K562 (cell line): ENCODE measurements around the gene SORT1. TPM values are rescaled to one million over a fixed set of nuclear protein-coding genes. Genes with fewer than 3 reads are reported as not detected.

Experiments
- ATAC-seq: fragments of 200-7000 bp; cut with Tn5 transposase; 3 replicates; pipeline ENCODE4 v1.9.1; 2020; ENCODE audit warnings: moderate library complexity
- BruUV-seq: library from RNA; stranded (reverse); fragments of 400-500 nt; replicated peaks from 2 replicates; lab custom pipeline; 2021; lab: Mats Ljungman, UMichigan
- CTCF ChIA-PET: fragments of 300-600 bp; formaldehyde crosslinking; extraction: SDS; loops from one replicate; lab custom pipeline; 2021; ENCODE audit warnings: low intra/inter-chr PET ratio; lab: Yijun Ruan, JAX
- POLR2A ChIA-PET: fragments of 300-600, 350-650 bp; sonication (Branson Sonifier 250); formaldehyde crosslinking; extraction: SDS; loops from one replicate; lab custom pipeline; 2021; ENCODE audit warnings: antibody characterized with exemption, inconsistent platforms; lab: Yijun Ruan, JAX
- DNase-seq, 4 experiments: peaks; one replicate each; pipeline versions ENCODE4 v3.0.0 to v3.0.0-alpha.2; 2011 to 2018; ENCODE audit warnings: low spot score in 3 of 4, mixed read lengths in 3 of 4; ENCODE audit errors: extremely low read depth in 1 of 4
- FAIRE-seq: peaks from 2 replicates; lab custom pipeline; 2011; peaks lifted over from hg19 to GRCh38; lab: Jason Lieb, UNC
- H2AFZ ChIP-seq: 2 replicates; pipeline ENCODE4 v1.6.0; 2011; ENCODE audit warnings: low read depth, low read length, control low read depth, inconsistent platforms
- H3K27ac ChIP-seq: fragments of 200-600 bp; 3 replicates; pipeline ENCODE4 v1.8.0; 2011; ENCODE audit warnings: low read depth, mild to moderate bottlenecking, control low read depth, inconsistent platforms, low read length, moderate library complexity, mixed read lengths; ENCODE audit errors: extremely low read depth
- H3K27me3 ChIP-seq, 2 experiments: fragments of 300-600 bp in 1 of 2; 2 replicates in 1 of 2; 3 replicates in 1 of 2; pipeline versions ENCODE4 v1.6.0 to v1.8.0; 2011; ENCODE audit warnings: inconsistent platforms in 2 of 2, low read length in 2 of 2, mild to moderate bottlenecking in 1 of 2, mixed read lengths in 1 of 2, moderate library complexity in 1 of 2; ENCODE audit not compliant: control insufficient read depth in 2 of 2, insufficient read depth in 2 of 2
- H3K36me3 ChIP-seq: fragments of 300-600 bp; 3 replicates; pipeline ENCODE4 v1.8.0; 2011; ENCODE audit warnings: mild to moderate bottlenecking, low read length, inconsistent platforms; ENCODE audit not compliant: control insufficient read depth, insufficient read depth
- H3K4me1 ChIP-seq, 2 experiments: fragments of 200-600 bp in 1 of 2; replicated peaks in 1 of 2; 2 replicates in 1 of 2; 3 replicates in 1 of 2; pipeline versions ENCODE4 v1.5.1 to v1.8.0; 2011; ENCODE audit warnings: inconsistent platforms in 2 of 2, low read length in 2 of 2, mild to moderate bottlenecking in 1 of 2, mixed read lengths in 1 of 2, moderate library complexity in 1 of 2; ENCODE audit not compliant: control insufficient read depth in 2 of 2, insufficient read depth in 2 of 2
- H3K4me2 ChIP-seq: 2 replicates; pipeline ENCODE4 v1.6.1; 2011; ENCODE audit warnings: low read length, control low read depth, inconsistent platforms, mixed read lengths; ENCODE audit not compliant: insufficient read depth
- H3K4me3 ChIP-seq: fragments of 200-600 bp; sonication (generic), shearing (Covaris generic); 2 replicates; pipeline ENCODE4 v1.5.1; 2016; ENCODE audit warnings: control low read depth, inconsistent platforms
- H3K79me2 ChIP-seq: fragments of 200-600 bp; 3 replicates; pipeline ENCODE4 v1.8.0; 2011; ENCODE audit warnings: low read length, inconsistent platforms; ENCODE audit not compliant: control insufficient read depth, insufficient read depth
- H3K9ac ChIP-seq, 2 experiments: 2 replicates each; pipeline versions ENCODE4 v1.6.0 to v1.6.1; 2011; ENCODE audit warnings: low read depth in 2 of 2, low read length in 2 of 2, control low read depth in 1 of 2, inconsistent platforms in 1 of 2, mild to moderate bottlenecking in 1 of 2, mixed read lengths in 1 of 2; ENCODE audit not compliant: insufficient read depth in 1 of 2
- H3K9me1 ChIP-seq: one replicate; pipeline ENCODE4 v1.6.0; 2011; ENCODE audit warnings: inconsistent platforms, mild to moderate bottlenecking, low read length, moderate library complexity; ENCODE audit not compliant: control insufficient read depth, insufficient read depth
- H3K9me3 ChIP-seq: replicated peaks from 2 replicates; pipeline ENCODE4 v1.5.1; 2011; ENCODE audit warnings: low read depth, low read length, inconsistent platforms; ENCODE audit not compliant: control insufficient read depth, insufficient read depth
- H4K20me1 ChIP-seq: replicated peaks from 2 replicates; pipeline ENCODE4 v1.6.1; 2011; ENCODE audit warnings: low read length, inconsistent platforms, mixed read lengths; ENCODE audit not compliant: control insufficient read depth, insufficient read depth
- COPS2 ChIP-seq: fragments of 450-650 bp; conservative IDR thresholded peaks from 2 replicates; pipeline ENCODE4 v1.6.1; 2016; ENCODE audit warnings: mild to moderate bottlenecking, moderate library complexity
- GABPB2 ChIP-seq: fragments of 250-450 bp; sonication (Bioruptor Pico); conservative IDR thresholded peaks from 2 replicates; pipeline ENCODE4 v1.5.1; 2021; ENCODE audit warnings: mild to moderate bottlenecking
- MAZ ChIP-seq, 2 experiments: fragments of 450-650 bp in 1 of 2; sonication (generic) in 1 of 2; formaldehyde crosslinking; IDR thresholded peaks in 1 of 2; conservative IDR thresholded peaks in 1 of 2; 2 replicates each; pipeline versions ENCODE4 v1.4.0 to v1.5.0; 2020; ENCODE audit warnings: mild to moderate bottlenecking in 1 of 2, missing genetic modification reagents in 1 of 2
- PRMT5 ChIP-seq: sonication (generic); formaldehyde crosslinking; IDR thresholded peaks from 2 replicates; pipeline ENCODE4 v1.5.0; 2020; ENCODE audit warnings: missing genetic modification reagents
- RAD21 ChIP-seq, 2 experiments: fragments of 250-450 bp in 1 of 2; fragments of 450-650 bp in 1 of 2; sonication (Bioruptor Pico) in 1 of 2; formaldehyde crosslinking in 1 of 2; IDR thresholded peaks in 1 of 2; conservative IDR thresholded peaks in 1 of 2; 2 replicates each; pipeline versions ENCODE4 v1.4.0 to v1.8.0; 2020 to 2022; ENCODE audit warnings: mild to moderate bottlenecking in 2 of 2, moderate library complexity in 1 of 2
- SOX6 ChIP-seq: fragments of 450-650 bp; IDR thresholded peaks from 2 replicates; pipeline ENCODE4 v1.6.1; 2014; ENCODE audit warnings: mild to moderate bottlenecking
- SPI1 ChIP-seq: IDR thresholded peaks from 2 replicates; pipeline ENCODE4 v1.6.1; 2011; ENCODE audit warnings: low read depth, low read length, control low read depth, borderline replicate concordance
- ZKSCAN8 ChIP-seq: fragments of 200-800 bp; sonication (Bioruptor generic); IDR thresholded peaks from 2 replicates; pipeline ENCODE4 v1.6.1; 2016; ENCODE audit warnings: missing genetic modification characterization, missing compliant biosample characterization
- WGBS: fragments of 100-300 bp; shearing (Covaris generic); methylation state at CpG from one replicate; pipeline ENCODE4 v1.1.6; 2016; ENCODE audit warnings: low coverage, mixed read lengths; ENCODE audit not compliant: insufficient coverage; ENCODE audit errors: missing lambda C conversion rate; 5-methylcytosine and 5-hydroxymethylcytosine counted together
- in situ Hi-C: fragments of 300-500 bp; cut with MboI; formaldehyde crosslinking; loops from 4 replicates; pipeline ENCODE4 v1.15.0; 2018; ENCODE audit warnings: inconsistent platforms, mixed read lengths
- intact Hi-C: fragments of 100-400 bp; cut with micrococcal nuclease; formaldehyde crosslinking; loops from 2 replicates; pipeline ENCODE4 v1.14.2; 2022
- polyA plus RNA-seq, 8 experiments: library from polyadenylated mRNA; depleted of rRNA in 4 of 8; stranded (reverse) in 5 of 8; unstranded in 3 of 8; fragments of >200 nt; fragmentation: Nextera tagmentation in 2 of 8; fragmentation: Illumina TruSeq in 1 of 8; extraction: Ambion mirVana in 2 of 8; extraction: Trizol in 1 of 8; gene quantifications; 2 replicates each; pipeline versions ENCODE4 v1.2.1 to v1.2.3, GENCODE V29; 2011 to 2014; ENCODE audit warnings: inconsistent platforms in 1 of 8, missing spikeins in 1 of 8
- total RNA-seq, 7 experiments: library from RNA; depleted of rRNA in 6 of 7; stranded (reverse); fragments of >200 nt in 6 of 7; fragmentation: Illumina TruSeq in 2 of 7; extraction: Trizol in 2 of 7; gene quantifications; 2 replicates each; pipeline versions ENCODE4 v1.2.1 to v1.2.3, GENCODE V29; 2011 to 2021; ENCODE audit warnings: low replicate concordance in 1 of 7
- TF ChIP-seq, protein P1 (sequence below): fragments of 250-450 bp; sonication (Bioruptor Pico); IDR thresholded peaks from 2 replicates; pipeline ENCODE4 v1.9.0; 2021; ENCODE audit warnings: mild to moderate bottlenecking

Gene SORT1
- total and polyA plus RNA-seq, 9 of the 15 experiments (the other 6 are each of a cell fraction or from before 2014, with no cell fraction given) = 27.4 to 112 (median 65.0) TPM

DNA sequence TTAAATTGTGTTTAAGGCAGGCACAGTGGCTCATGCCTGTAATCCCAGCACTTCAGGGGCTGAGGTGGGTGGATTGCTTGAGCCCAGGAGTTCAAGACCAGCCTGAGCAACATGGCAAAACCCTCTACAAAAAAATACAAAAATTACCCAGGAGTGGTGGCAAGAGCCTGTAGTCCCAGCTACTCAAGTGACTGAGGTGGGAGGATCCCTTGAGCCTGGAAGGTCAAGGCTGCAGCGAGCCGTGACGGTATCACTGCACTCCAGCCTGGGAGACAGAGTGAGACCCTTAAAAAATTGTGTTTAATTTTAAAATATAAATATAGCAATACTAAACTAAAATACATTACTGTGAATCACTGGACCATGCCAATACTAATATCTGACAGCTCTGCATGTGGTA is 42.8 kb downstream of the SORT1 start:
- Histone ChIP-seq H3K79me2 (no peaks in the 10 kb centered on the region), H3K9ac (no peak overlapping the region), H3K4me1 (peaks cover 0 to 6% of the 10 kb centered on the region in 2 experiments; a peak in 2 of 5 replicates), H3K4me3 (no peak overlapping the region), H4K20me1 (no peaks in the 10 kb centered on the region), H3K27me3 (no peaks in the 10 kb centered on the region), H3K27ac (no peak overlapping the region), H3K4me2 (no peak overlapping the region), H3K9me3 (no peaks in the 10 kb centered on the region), H3K36me3 (peaks cover 70% of the 10 kb centered on the region), H2AFZ (no peak overlapping the region), H3K9me1 (no peaks in the 10 kb centered on the region)
- no TSS peak for BruUV-seq
- ChIA-PET POLR2A (interaction anchor here (0.7 kb wide), 1 partner anchor 662 kb away, joined by 3 read pairs; no protein-coding TSS in a partner anchor), CTCF (no interaction called here)
- TF ChIP-seq SPI1 = no peak
- TF ChIP-seq GABPB2 (CRISPR knock-in tag) = no peak
- no peak for TF ChIP-seq RAD21 (CRISPR knock-in tag; conservative IDR thresholded peaks at IDR 0.05 in 1 of 2, IDR thresholded peaks at IDR 0.05 in 1 of 2)
- no peak for TF ChIP-seq MAZ (CRISPR knock-in tag; conservative IDR thresholded peaks at IDR 0.05 in 1 of 2, IDR thresholded peaks at IDR 0.05 in 1 of 2)
- TF ChIP-seq SOX6 = no peak
- TF ChIP-seq COPS2 = no peak
- TF ChIP-seq, protein P1, sequence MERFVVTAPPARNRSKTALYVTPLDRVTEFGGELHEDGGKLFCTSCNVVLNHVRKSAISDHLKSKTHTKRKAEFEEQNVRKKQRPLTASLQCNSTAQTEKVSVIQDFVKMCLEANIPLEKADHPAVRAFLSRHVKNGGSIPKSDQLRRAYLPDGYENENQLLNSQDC = no peak
- no peak for TF ChIP-seq ZKSCAN8 (CRISPR knock-in tag)
- TF ChIP-seq PRMT5 = no peak
- FAIRE-seq (no peak), ATAC-seq (no peak), DNase-seq (no peak)
- intact Hi-C loops (no loop called here), in situ Hi-C loops (no loop called here)
- WGBS = 88% methylated on average over 3 of the region's 3 CpGs
